HTR-8/SVneo (cell line): ENCODE measurements around the gene CYP19A1.

Experiments
- DNase-seq: peaks from one replicate; pipeline ENCODE4 v3.0.0; 2011; ENCODE audit warnings: low spot score, mixed read lengths; ENCODE audit not compliant: insufficient read length
- FAIRE-seq: peaks from 2 replicates; lab custom pipeline; 2011; peaks lifted over from hg19 to GRCh38; lab: Jason Lieb, UNC

Gene CYP19A1

DNA sequence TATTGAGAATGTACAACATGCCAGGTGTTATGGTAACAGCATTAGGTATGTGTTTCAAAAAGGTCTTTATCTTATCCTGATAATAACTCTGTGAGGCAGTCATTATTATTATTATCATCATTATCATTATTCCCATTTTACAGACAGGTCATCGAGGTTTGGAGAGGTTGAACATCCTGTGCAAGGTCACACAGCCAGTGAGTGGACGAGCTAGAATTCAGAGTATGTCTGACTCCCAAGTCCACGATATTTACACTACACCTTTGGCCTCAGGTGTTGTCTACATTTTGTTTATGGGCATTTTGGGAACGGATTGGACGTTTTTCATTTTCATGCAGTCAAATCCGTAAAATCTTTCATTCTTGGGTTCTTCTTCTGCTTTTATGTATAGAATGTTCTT, 27.0 kb upstream of the CYP19A1 start:
- FAIRE-seq, result no peak
- DNase-seq, result no peak

DNA sequence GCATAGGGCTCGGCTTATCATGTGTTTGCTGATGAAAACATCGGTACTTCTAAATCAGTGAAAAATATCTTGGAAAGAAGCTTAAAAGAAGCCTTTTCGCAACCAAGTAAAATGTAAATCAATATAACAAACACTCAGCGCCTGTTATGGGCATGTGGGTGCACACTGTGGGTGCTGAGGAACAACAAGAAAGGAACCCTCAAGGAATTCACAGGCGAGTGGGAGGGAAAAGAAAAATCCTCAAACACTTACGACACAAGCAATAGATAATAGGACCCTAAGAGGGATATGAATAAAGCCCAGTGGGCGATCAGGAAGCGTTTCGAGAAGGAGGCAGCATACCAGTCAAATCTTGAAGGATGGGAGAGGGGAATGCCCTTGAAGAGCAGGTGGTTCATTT, 25.0 kb upstream of the CYP19A1 start:
- no peak for FAIRE-seq
- no peak for DNase-seq

DNA sequence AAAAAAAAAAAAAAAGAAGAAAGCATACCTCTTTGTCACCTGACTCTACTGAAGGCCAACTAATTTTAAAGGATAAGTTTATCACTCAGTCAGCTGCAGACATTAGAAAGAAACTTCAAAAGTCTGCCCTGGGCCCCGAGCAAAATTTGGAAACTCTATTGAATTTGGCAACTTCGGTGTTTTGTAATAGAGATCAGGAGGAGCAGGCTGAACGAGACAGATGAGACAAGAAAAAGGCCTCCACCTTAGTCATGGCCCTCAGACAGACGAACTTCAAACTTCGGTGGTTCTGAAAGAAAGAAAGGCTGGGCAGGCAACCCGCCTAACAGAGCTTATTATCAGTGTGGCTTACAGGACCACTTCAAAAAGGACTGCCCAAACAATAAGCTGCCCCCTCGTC, 21.6 kb upstream of the CYP19A1 start:
- FAIRE-seq (no peak), DNase-seq (no peak)

DNA sequence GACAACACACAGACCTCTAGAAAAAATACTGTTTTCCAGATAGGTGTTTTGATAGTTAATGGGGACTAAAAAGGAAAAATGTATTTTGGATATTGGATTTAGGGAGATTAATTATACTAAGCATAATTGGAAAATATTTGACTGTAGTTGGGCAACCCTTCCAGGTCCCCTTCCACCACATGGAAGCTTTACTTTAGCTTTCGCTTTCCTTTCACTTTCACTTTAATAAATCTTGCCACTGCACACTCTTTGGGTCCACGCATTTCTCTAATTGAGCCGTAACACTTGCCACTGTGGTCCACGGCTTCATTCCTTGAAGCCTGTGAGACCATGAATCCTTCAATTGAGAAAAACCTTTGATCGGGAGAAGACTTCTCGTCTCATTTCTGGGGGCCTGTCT, 18.6 kb upstream of the CYP19A1 start:
- no peak for FAIRE-seq
- DNase-seq, result no peak

DNA sequence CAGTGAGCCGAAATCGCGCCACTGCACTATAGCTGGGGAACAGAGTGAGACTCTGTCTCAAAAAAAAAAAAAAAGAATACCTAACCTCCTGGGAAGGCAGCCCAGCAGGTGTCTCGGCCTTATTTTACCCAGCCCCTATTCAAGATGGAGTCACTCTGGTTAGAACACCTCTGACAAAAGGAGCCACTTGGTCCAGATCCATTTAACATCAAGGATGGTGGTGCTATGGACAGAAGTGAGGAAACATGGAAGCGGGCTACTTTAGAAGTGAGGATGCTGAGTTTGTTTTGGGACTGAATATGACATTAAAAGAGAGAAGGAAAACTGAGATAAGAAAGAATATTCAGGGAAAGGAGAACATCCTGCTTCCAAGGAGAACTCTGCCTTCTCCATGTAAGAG, 17.8 kb upstream of the CYP19A1 start:
- no peak for DNase-seq
- FAIRE-seq, result no peak

DNA sequence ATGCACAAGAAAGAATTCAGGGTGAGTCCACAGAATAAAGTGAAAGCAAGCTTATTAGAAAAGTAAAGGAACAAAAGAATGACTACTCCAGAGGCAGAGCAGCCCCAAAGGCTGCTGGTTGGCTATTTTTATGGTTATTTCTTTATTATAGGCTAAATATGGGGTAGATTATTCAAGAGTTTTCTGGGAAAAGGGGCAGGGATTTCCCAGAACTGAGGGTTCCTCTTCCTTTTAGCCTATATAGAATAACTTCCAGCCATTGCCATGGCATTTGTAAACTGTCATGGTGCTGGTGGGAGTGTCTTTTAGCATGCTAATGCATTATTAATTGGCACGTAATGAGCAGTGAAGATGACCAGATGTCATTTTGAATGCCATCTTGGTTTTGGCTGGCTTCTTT, 16.7 kb upstream of the CYP19A1 start:
- DNase-seq (no peak), FAIRE-seq (no peak)

DNA sequence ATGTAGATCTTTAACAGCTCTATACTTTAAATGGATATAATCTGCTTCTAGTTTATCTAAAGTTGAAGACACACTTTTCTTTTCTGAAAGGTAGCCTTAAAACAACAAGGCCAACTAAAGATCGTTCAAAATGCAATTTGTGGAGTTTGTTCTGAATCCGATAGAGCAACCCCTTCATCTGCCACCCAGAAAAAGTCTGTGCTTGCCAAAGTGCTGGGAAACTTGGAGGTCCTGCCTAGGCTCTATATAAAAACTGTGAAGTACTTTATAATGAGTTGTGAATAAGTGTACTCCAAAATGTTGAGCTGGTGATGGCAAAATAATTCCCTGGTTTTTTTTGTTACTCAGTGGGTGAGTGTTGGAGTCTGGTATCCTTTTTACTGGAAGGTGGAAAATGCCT, 15.6 kb upstream of the CYP19A1 start:
- FAIRE-seq (no peak), DNase-seq (no peak)

DNA sequence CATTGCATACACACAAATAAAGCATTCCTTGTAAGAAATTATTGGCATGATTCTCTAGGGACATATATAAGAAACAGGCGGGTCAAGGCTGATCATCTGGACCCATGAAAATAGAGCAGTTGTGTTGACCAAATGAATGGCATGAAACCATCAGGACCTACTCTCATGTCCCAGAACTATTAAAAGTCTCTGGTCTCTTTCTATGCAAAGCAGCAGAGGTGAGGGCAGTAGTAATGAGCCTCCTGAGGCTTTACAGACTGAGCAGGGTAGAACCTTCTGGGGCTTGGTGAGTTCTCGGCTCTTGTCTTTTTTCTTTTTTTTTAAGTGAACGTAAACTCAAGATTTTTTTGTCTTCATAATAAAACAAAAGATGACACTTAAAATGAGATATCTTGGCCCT, 12.3 kb upstream of the CYP19A1 start:
- no peak for FAIRE-seq

DNA sequence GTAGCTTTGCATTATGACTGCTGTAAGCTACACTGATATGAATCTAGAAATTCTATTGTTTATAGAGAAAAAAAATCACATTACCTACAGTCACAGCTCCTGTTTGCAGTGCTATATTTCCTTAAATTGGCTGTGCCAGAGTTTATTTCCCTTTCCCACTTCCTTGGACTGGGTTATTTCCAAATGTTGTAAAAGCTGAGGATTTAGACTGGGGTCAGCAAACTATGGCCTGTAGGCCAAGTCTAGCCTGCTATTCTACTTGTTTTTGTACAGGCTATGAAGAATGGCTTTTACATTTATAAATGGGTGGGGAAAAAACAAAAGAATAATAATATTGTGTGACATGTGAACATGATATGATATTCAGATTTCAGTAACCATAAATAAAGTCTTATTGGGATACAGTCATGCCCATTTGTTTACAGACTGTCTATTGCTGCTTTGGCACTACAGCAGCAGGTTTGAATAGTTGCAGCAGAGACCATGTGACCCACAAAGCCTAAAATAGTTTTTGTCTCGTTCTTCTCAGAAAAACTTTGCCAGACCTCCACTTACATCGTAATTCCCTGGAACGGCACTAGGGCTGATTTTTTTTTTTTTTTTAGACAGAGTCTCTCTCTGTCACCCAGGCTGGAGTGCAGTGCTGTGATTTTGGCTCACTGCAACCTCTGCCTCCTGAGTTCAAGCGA, 10.9 kb upstream of the CYP19A1 start:
- FAIRE-seq, result no peak
- DNase-seq, result no peak

More for the DNA sequence above, 12.3 kb upstream of the CYP19A1 start:
- no peak for DNase-seq

DNA sequence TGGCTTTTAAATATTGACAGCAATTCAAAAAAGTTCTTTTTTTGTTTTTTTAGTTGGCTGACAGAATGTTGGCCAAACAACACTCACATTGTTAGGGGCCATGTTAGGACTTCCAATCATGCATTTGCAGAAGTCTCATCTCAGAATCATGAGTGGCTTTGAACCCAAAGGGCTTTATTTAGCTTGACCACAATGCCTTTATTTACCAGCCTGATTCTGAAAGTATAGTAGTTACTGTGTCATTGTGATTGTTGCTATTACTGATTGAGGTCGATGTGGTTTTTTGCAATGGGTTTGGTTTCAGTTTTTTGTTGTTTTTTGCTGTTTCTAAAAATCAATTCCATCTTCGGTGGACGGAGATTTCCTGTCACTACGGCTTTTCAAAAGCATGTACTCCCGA, 10.3 kb upstream of the CYP19A1 start:
- no peak for FAIRE-seq

DNA sequence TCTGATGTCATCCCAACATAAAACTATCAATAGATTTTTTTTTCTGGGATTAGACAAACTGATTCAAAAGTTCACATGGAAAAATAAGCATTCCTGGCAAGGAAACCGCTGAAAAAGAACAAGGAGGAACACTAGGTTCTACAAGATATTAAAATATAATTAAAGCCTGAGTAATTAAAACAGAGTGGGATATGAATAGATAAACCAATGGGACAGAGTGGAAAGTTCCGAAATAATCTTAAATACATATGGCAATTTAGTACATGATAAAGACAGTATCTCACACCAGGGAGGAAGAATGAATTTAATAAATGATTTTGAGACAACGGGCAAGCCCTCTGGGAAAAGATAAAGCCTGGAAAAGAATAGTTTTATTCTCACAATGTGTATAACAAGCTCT, 7.7 kb upstream of the CYP19A1 start:
- DNase-seq, result no peak
- FAIRE-seq, result no peak

More for the DNA sequence above, 10.3 kb upstream of the CYP19A1 start:
- DNase-seq, result no peak

DNA sequence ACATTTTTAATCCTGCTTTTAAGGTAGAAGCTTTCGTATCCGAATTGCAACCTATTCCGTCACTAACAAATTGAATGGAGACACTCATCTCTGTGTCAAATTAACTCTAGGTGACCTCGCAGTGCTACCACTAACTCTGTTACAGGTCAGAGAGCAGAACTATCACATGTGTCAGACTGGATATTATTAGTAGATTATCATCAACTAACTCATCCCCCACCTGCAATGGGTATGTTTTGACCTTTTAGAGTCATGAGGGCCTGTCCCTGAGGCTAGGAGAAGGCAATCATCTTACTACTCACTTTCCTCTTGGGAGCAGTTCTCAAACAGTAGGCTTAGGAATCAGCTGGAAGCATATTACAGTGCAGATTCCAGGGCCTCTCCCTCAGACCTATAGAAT, 5.1 kb upstream of the CYP19A1 start:
- no peak for DNase-seq
- FAIRE-seq, result no peak

DNA sequence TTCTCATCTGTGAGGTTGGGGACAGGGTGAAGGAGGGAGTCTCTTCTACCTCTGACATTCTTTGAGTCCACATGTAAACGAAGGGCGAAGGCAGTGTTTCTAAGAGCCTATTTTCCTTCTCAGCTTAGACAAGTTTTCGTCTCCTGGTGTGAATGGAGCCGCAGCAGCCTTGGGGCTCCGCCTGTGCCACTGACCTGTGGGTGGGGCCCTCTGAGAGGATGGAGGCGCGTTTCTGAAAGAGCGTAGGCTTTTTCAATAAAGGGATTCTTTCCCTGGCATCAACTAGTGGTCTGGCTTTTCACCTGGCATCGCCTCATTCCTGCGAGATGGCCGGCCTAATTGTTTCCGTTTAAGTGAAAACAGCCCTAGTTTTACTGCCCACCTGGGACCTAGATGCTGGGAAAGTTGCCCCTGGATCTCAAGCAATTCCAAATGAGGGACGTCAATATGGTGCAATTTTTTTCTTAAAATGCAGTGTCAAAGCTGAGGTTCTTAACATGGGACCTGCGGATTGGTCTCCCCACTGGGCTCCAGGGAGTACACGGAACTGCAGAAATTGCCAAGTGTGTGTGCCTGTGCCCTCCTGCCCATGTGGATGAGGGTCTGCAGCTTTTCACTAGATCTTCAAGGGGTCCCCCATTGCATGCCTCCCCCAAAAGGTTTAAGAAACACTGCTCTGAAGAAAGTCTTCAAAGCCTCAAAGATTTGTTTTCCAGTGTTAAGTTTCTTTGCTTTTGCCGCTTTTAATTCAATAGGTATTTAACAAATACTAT, 4.0 kb upstream of the CYP19A1 start:
- FAIRE-seq (no peak), DNase-seq (no peak)

DNA sequence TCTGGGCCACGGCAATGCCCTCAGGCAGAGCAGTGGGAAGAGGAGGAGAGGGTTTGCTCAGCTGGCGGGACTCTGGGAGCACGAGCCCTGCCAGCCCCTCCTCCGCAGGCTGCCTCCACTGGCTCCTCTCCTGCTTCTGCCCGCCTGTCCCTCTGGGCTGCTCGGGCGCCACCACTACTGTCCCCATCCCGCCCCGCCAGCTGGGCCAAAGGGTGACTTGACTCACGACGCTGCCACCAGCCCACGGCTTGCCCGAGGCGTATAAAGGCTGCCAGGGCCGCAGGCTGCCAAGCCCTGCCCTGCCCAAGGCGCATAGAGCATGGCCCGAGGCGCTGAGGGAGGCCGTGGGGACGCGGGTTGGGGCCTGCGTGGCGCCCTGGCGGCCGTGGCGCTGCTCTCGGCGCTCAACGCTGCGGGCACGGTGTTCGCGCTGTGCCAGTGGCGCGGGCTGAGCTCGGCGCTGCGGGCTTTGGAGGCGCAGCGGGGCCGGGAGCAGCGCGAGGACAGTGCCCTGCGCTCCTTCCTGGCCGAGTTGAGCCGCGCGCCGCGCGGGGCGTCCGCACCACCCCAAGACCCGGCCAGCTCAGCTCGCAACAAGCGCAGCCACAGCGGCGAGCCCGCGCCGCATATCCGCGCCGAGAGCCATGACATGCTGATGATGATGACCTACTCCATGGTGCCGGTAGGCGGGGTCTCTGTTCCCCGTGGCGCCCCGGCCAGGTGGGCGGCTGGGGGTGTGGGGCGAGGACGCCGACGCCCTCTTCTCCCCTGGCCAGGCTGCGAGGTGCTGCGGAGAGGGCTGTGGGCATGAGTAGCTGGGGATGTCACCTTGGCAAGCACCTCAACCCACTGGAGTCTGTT, 3.2 kb upstream of the CYP19A1 start, which contains the start of gene GLDN:
TSS of gene GLDN (plus strand) at position 290 of the 861 bp plus-strand sequence. CDS start at position 320, 30 bp downstream.
- no peak for FAIRE-seq

DNA sequence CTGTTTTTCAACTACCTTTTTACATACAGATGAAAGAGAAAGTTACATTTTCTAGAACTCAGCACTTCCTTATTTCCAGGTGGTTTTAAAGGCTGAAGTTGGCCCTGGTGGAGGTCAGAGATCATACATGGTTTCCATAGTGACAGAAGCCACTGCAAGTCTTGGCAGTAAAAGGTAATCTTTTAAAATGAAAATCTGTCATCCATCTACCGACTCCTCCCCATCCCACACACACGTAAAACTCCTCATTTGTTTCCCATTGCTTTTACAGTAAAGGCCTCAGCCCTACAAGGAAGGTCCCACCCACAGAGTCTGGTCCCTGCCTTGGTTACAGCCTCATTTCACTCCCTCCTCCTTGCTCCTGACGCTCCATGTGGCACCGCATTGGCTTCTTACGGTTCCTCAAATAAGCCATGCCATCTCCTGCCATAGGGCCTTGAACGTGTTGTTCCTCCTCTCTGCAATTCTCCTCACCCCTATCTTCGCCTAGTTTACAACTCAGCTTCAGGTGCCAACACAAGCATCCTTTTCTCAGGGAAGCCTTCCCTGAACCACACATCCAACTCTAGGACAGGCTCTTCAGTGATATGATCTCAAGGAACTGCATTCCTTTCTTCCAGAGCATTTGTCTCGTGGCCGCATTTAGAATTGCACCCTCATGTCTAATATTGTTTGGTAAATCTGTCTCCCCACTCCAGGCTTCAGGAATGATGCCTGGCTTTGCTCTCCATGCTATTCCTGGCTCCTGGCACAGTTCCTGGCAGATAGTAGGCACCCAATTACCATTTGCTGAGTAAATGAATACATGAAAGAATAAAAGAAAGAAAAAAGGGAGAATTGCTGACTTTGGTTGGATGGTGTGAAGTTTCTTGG, 2.6 kb downstream of the CYP19A1 start:
- FAIRE-seq (no peak), DNase-seq (no peak)

More for the DNA sequence above, 3.2 kb upstream of the CYP19A1 start, which contains the start of gene GLDN:
- DNase-seq, result no peak

DNA sequence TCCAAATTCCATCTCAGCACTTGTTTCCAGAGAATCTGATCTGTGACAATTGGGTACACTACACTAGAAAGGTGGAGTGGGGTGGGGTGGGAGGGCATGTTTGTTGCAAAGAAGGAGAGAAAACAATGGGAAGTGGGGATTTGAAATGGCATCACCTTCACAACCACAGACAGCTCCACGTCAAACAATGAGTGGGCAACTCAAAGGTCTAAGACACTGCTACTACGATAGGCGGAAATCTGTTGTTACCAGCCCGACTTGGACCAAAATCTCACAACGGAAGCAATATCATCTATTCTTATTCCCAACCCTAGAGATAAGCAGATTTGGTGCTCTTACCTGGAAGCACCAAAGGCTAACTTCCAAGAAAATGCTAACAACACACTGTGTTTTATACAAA, 3.3 kb downstream of the CYP19A1 start:
- DNase-seq (no peak), FAIRE-seq (no peak)

DNA sequence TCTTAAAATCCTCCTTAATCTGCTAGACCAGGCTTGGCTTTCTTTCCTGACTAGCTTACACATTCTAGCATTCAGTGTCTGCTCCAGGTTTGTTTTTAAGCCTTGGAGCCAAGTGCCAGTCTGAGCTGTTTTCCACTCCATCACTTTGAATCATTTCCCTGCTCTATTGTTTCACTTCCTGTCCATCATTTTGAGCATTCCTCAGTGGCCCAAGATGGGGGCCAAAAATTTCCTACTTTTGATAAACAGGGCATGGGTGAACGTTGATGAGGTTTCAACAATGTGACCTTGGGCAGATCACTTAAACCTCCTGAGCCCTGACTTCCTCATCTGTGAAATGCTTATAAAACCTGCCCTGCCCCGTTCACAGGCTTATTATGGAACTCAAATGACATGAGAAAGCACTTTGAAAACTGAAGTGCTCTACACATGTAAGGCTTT, 4.4 kb downstream of the CYP19A1 start:
- no peak for DNase-seq
- no peak for FAIRE-seq

DNA sequence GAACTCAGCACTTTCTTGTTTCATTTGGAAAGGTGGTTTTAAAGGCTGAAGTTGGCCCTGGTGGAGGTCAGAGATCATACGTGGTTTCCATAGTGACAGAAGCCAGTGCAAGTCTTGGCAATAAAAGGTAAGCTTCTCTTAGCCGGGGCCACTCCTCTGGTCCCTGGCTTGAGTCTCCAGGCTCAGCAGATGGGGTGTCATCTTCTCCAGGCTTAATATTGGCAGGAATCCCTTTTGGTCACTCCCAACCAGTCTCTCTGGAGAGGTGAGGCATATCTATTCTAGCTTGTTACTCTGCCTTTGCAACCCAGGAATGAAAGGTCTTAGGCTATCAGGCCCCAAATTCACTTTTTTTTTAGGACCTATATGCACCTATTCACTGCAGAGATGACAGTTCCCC, 4.8 kb downstream of the CYP19A1 start:
- DNase-seq (no peak), FAIRE-seq (no peak)

DNA sequence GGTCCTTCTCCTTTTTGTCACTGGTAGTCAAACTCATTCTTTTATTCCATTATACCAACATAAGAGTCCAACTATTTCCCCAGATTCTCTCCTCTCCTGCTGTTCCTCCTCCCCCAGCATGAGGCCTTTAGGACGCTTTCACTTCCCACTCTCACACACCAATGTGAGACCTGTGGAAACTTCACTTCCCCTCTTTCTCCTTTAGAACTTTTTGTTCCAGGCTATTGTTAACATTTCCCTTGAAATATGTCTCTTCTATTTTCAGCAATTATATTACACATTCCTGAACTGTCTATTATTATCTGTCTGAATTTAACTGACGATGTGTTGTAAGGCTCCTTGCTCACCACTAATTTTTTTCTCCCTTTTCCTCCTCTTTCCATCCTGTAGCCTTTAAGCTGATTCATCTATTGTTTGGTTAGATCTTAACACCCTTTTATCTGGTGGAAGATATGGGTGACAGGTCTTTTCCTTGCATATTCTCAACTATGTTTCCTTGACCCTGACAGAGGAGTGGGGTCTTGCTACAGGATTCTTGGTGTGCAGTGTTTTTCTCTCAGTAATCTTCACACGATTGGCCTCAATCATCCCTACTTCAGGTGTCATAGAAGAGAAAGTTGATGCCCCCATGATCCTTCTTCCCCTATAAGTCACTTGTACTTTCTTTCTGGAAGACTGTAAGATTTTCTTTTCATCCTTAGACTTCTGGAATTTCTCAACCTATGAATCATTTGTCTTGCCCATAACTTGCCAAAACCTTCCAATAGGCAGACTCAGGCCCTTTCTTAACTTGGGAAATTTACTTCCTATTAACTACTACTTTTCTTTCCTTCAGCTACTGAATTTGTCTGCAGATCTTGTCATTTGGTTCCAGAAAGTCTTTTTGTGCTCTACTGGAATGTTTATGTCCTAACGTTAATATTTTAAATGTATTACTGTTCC, 5.9 kb downstream of the CYP19A1 start:
- DNase-seq (no peak), FAIRE-seq (no peak)
